Ascending aorta (tissue), 2 donors: ENCODE measurements around the gene HIGD1A. TPM values are rescaled to one million over a fixed set of nuclear protein-coding genes. Genes with fewer than 3 reads are reported as not detected.

Experiments used
- DNase-seq, 2 donors: peaks; one replicate each; pipeline ENCODE4 v3.0.0-alpha.2; 2019; ENCODE audit warnings: low spot score in 2 of 2
- H3K27ac ChIP-seq, 2 donors: fragments of 200-600 bp; sonication (generic); one replicate each; pipeline ENCODE4 v1.5.1; 2016 to 2017; ENCODE audit warnings: mild to moderate bottlenecking in 1 of 2
- H3K27me3 ChIP-seq: fragments of 200-600 bp; sonication (generic); one replicate; pipeline ENCODE4 v1.5.1; 2017
- H3K36me3 ChIP-seq, 2 donors: fragments of 200-600 bp; sonication (generic); one replicate each; pipeline ENCODE4 v1.5.1; 2016
- H3K4me1 ChIP-seq, 2 donors: fragments of 200-600 bp; sonication (generic); one replicate each; pipeline ENCODE4 v1.5.1; 2016 to 2017; ENCODE audit warnings: mild to moderate bottlenecking in 1 of 2
- H3K4me3 ChIP-seq, 2 donors: fragments of 200-600 bp; sonication (generic); one replicate each; pipeline ENCODE4 v1.5.1; 2016 to 2017; ENCODE audit warnings: mild to moderate bottlenecking in 1 of 2
- H3K9me3 ChIP-seq, 2 donors: fragments of 200-600 bp; sonication (generic); one replicate each; pipeline ENCODE4 v1.5.1; 2016
- CTCF ChIP-seq, 3 experiments: fragments of 200-600 bp in 2 of 3; fragments of 450-650 bp in 1 of 3; sonication (generic) in 2 of 3; IDR thresholded peaks; one replicate each; pipeline ENCODE4 v1.5.1; 2016 to 2019; ENCODE audit warnings: antibody characterized with exemption in 3 of 3, mild to moderate bottlenecking in 1 of 3, moderate library complexity in 1 of 3
- intact Hi-C: fragments of 100-400 bp; cut with DNase I; formaldehyde crosslinking; loops from one replicate; pipeline ENCODE4 v1.15.1; 2023
- total RNA-seq: library from RNA; depleted of rRNA; stranded (reverse); fragments of >200 nt; gene quantifications from one replicate; pipeline ENCODE4 v1.1.0, GENCODE V29; 2016

The HIGD1A gene
- total RNA-seq, 1 donor from 2014 or later: 109 TPM

- peaks cover 0 to 3% of the 10 kb centered on the region in 2 donors for H3K4me1 ChIP-seq
- H3K27me3 ChIP-seq: no peaks in the 10 kb centered on the region
- no peak overlapping the region for H3K4me3 ChIP-seq
- no peak for TF ChIP-seq CTCF (IDR thresholded peaks at IDR 0.05)
- DNase-seq: no peak
- intact Hi-C loops: no loop called here
- no peaks in the 10 kb centered on the region for H3K9me3 ChIP-seq
- no peaks in the 10 kb centered on the region for H3K36me3 ChIP-seq
- H3K27ac ChIP-seq: no peak overlapping the region
Observed at GRCh38 chr3:42827654-42828053, 23.4 kb upstream of the HIGD1A start.

GRCh38 chr3:42827023-42827422, 22.7 kb upstream of the HIGD1A start:
- Histone ChIP-seq H3K27ac (no peak overlapping the region), H3K36me3 (no peaks in the 10 kb centered on the region), H3K9me3 (no peaks in the 10 kb centered on the region), H3K4me1 (peaks cover 0 to 3% of the 10 kb centered on the region in 2 donors), H3K4me3 (no peak overlapping the region), H3K27me3 (no peaks in the 10 kb centered on the region)
- DNase-seq: no peak
- TF ChIP-seq CTCF (IDR thresholded peaks at IDR 0.05): no peak
- intact Hi-C loops: no loop called here

GRCh38 chr3:42826141-42826540, 21.9 kb upstream of the HIGD1A start:
- no peak for DNase-seq
- TF ChIP-seq CTCF (IDR thresholded peaks at IDR 0.05): no peak
- intact Hi-C loops: no loop called here
- H3K36me3 ChIP-seq: no peaks in the 10 kb centered on the region
- H3K4me3 ChIP-seq: no peak overlapping the region
- no peak overlapping the region for H3K27ac ChIP-seq
- peaks cover 0 to 3% of the 10 kb centered on the region in 2 donors for H3K4me1 ChIP-seq
- H3K27me3 ChIP-seq: no peaks in the 10 kb centered on the region
- H3K9me3 ChIP-seq: no peaks in the 10 kb centered on the region

- Histone ChIP-seq H3K36me3 (no peaks in the 10 kb centered on the region), H3K27me3 (no peaks in the 10 kb centered on the region), H3K9me3 (no peaks in the 10 kb centered on the region), H3K27ac (no peak overlapping the region), H3K4me3 (no peak overlapping the region), H3K4me1 (no peaks in the 10 kb centered on the region)
- TF ChIP-seq CTCF (IDR thresholded peaks at IDR 0.05): no peak
- DNase-seq: no peak
- intact Hi-C loops: no loop called here
Observed at GRCh38 chr3:42823351-42823750, 19.1 kb upstream of the HIGD1A start.

- no peak for DNase-seq
- intact Hi-C loops: no loop called here
Observed at GRCh38 chr3:42822828-42823227, 18.5 kb upstream of the HIGD1A start.

More at GRCh38 chr3:42822828-42823227, 18.5 kb upstream of the HIGD1A start:
- Histone ChIP-seq H3K9me3 (no peaks in the 10 kb centered on the region), H3K36me3 (no peaks in the 10 kb centered on the region), H3K4me3 (no peak overlapping the region), H3K27me3 (no peaks in the 10 kb centered on the region), H3K4me1 (no peaks in the 10 kb centered on the region), H3K27ac (no peak overlapping the region)
- no peak for TF ChIP-seq CTCF (IDR thresholded peaks at IDR 0.05)
